Activated naive CD8-positive, alpha-beta T cell treated with anti-CD3 and anti-CD28 coated beads, Interleukin-2, amount 10 ng/mL, durations not matched to agents 7 days and 5 days (primary cell): Measurements from ENCODE around the gene PIK3R3. TPM values are rescaled to one million over a fixed set of nuclear protein-coding genes. Genes with fewer than 3 reads are reported as not detected.
A peak's percentile ranks its signal among the peaks of the same experiment; 100 is the strongest.

Experiments used
- ATAC-seq: fragments of 150-1000 bp; cut with Tn5 transposase; one replicate; pipeline ENCODE4 v1.10.0; 2021; ENCODE audit warnings: low read depth, moderate library complexity
- POLR2A ChIA-PET: fragments of 350-600 bp; sonication (Branson Sonifier 250); formaldehyde crosslinking; loops from one replicate; lab custom pipeline; 2021; ENCODE audit warnings: antibody characterized with exemption; lab: Charles Lee
- DNase-seq: peaks from one replicate; pipeline ENCODE4 v3.0.0; 2021
- H3K27ac Mint-ChIP-seq: one replicate; pipeline ENCODE4 v1.8.0; 2022; ENCODE audit warnings: mild to moderate bottlenecking, mixed read lengths
- H3K27me3 Mint-ChIP-seq: one replicate; pipeline ENCODE4 v1.8.0; 2022; ENCODE audit warnings: mild to moderate bottlenecking, moderate library complexity, mixed read lengths
- H3K36me3 Mint-ChIP-seq: one replicate; pipeline ENCODE4 v1.8.0; 2021; ENCODE audit warnings: mild to moderate bottlenecking, mixed read lengths
- H3K4me1 Mint-ChIP-seq: one replicate; pipeline ENCODE4 v1.8.0; 2021; ENCODE audit warnings: mixed read lengths
- H3K4me3 Mint-ChIP-seq: one replicate; pipeline ENCODE4 v1.8.0; 2022; ENCODE audit warnings: mild to moderate bottlenecking, moderate library complexity, mixed read lengths
- H3K9me3 Mint-ChIP-seq: one replicate; pipeline ENCODE4 v1.8.0; 2021; ENCODE audit warnings: mixed read lengths
- total RNA-seq, 2 experiments: library from RNA; stranded (reverse); gene quantifications; one replicate each; pipeline ENCODE4 v1.2.3, GENCODE V29; 2021

The PIK3R3 gene
- total RNA-seq, 2 experiments from 2014 or later = 3.4 to 3.7 TPM

GRCh38 chr1:46137916-46138315 lies 5.5 kb upstream of the PIK3R3 start:
- no peak for ATAC-seq
- H3K36me3 Mint-ChIP-seq = no peaks in the 10 kb centered on the region
- H3K27ac Mint-ChIP-seq = no peak overlapping the region
- no peaks in the 10 kb centered on the region for H3K9me3 Mint-ChIP-seq
- H3K27me3 Mint-ChIP-seq = peaks cover 42% of the 10 kb centered on the region
- H3K4me1 Mint-ChIP-seq = peaks cover 6% of the 10 kb centered on the region
- POLR2A ChIA-PET = no interaction called here
- no peak for DNase-seq
- no peak overlapping the region for H3K4me3 Mint-ChIP-seq

GRCh38 chr1:46136711-46137110 lies 4.3 kb upstream of the PIK3R3 start:
- H3K9me3 Mint-ChIP-seq = no peaks in the 10 kb centered on the region
- H3K36me3 Mint-ChIP-seq = no peaks in the 10 kb centered on the region
- H3K27ac Mint-ChIP-seq = no peak overlapping the region
- ATAC-seq (no peak), DNase-seq (no peak)
- POLR2A ChIA-PET = no interaction called here
- H3K4me3 Mint-ChIP-seq = no peak overlapping the region
- peaks cover 9% of the 10 kb centered on the region for H3K4me1 Mint-ChIP-seq
- H3K27me3 Mint-ChIP-seq = peaks cover 47% of the 10 kb centered on the region

- Mint-ChIP-seq H3K9me3 (no peaks in the 10 kb centered on the region), H3K27ac (no peak overlapping the region), H3K4me3 (no peak overlapping the region), H3K27me3 (peaks cover 65% of the 10 kb centered on the region), H3K36me3 (no peaks in the 10 kb centered on the region), H3K4me1 (peaks cover 16% of the 10 kb centered on the region)
- POLR2A ChIA-PET = no interaction called here
- ATAC-seq = no peak
- DNase-seq = no peak
These were observed 2.4 kb upstream of the PIK3R3 start for GRCh38 chr1:46134660-46135331.

- Mint-ChIP-seq H3K4me1 (peaks cover 16% of the 10 kb centered on the region), H3K27me3 (peaks cover 66% of the 10 kb centered on the region), H3K27ac (peak overlapping the region; percentile 89)
These were observed 1.4 kb upstream of the PIK3R3 start for GRCh38 chr1:46133781-46134350.

GRCh38 chr1:46133181-46133658 lies 791 bp upstream of the PIK3R3 start:
- Mint-ChIP-seq H3K27ac (peak overlapping the region; percentile 89), H3K4me1 (peaks cover 16% of the 10 kb centered on the region), H3K9me3 (no peaks in the 10 kb centered on the region), H3K36me3 (no peaks in the 10 kb centered on the region), H3K4me3 (peak overlapping the region; percentile 92), H3K27me3 (peaks cover 64% of the 10 kb centered on the region)
- peak; percentile 66 for ATAC-seq
- POLR2A ChIA-PET = interaction anchor here (1.8 kb wide), 1 partner anchor 34 kb away, joined by 8 read pairs; no protein-coding TSS in a partner anchor
- DNase-seq = no peak

More at GRCh38 chr1:46133781-46134350, 1.4 kb upstream of the PIK3R3 start:
- POLR2A ChIA-PET = no interaction called here
- Mint-ChIP-seq H3K36me3 (no peaks in the 10 kb centered on the region), H3K4me3 (peak overlapping the region; percentile 92), H3K9me3 (no peaks in the 10 kb centered on the region)
- DNase-seq = no peak
- no peak for ATAC-seq

GRCh38 chr1:46131712-46132528 lies 509 bp downstream of the PIK3R3 start:
- DNase-seq (peak; percentile 32), ATAC-seq (no peak)
- Mint-ChIP-seq H3K27ac (peak overlapping the region; percentile 48), H3K27me3 (peaks cover 70% of the 10 kb centered on the region), H3K9me3 (no peaks in the 10 kb centered on the region), H3K4me3 (peak overlapping the region; percentile 92), H3K36me3 (no peaks in the 10 kb centered on the region), H3K4me1 (peaks cover 16% of the 10 kb centered on the region)
- POLR2A ChIA-PET = interaction anchor here (1.0 to 1.8 kb wide), 3 partner anchors 9 to 140 kb away, joined by 3 to 8 read pairs (median 3); no protein-coding TSS in a partner anchor

GRCh38 chr1:46131093-46131492 lies 1.3 kb downstream of the PIK3R3 start:
- POLR2A ChIA-PET = no interaction called here
- ATAC-seq = no peak
- no peak for DNase-seq
- peaks cover 63% of the 10 kb centered on the region for H3K27me3 Mint-ChIP-seq
- H3K4me3 Mint-ChIP-seq = peak overlapping the region; percentile 67
- H3K36me3 Mint-ChIP-seq = no peaks in the 10 kb centered on the region
- H3K27ac Mint-ChIP-seq = no peak overlapping the region
- no peaks in the 10 kb centered on the region for H3K9me3 Mint-ChIP-seq
- H3K4me1 Mint-ChIP-seq = peaks cover 16% of the 10 kb centered on the region

- Mint-ChIP-seq H3K4me3 (no peak overlapping the region), H3K36me3 (no peaks in the 10 kb centered on the region), H3K27me3 (peaks cover 58% of the 10 kb centered on the region), H3K4me1 (peaks cover 16% of the 10 kb centered on the region), H3K9me3 (no peaks in the 10 kb centered on the region), H3K27ac (no peak overlapping the region)
- ATAC-seq (no peak), DNase-seq (no peak)
- POLR2A ChIA-PET = no interaction called here
These were observed 1.8 kb downstream of the PIK3R3 start for GRCh38 chr1:46130606-46131005.

GRCh38 chr1:46130121-46130520 lies 2.3 kb downstream of the PIK3R3 start:
- POLR2A ChIA-PET = no interaction called here
- H3K4me1 Mint-ChIP-seq = peaks cover 16% of the 10 kb centered on the region

GRCh38 chr1:46128344-46128743 lies 4.1 kb downstream of the PIK3R3 start:
- ATAC-seq (no peak), DNase-seq (no peak)
- H3K36me3 Mint-ChIP-seq = no peaks in the 10 kb centered on the region
- no peaks in the 10 kb centered on the region for H3K9me3 Mint-ChIP-seq
- H3K4me3 Mint-ChIP-seq = no peak overlapping the region
- POLR2A ChIA-PET = interaction anchor here (0.6 kb wide), 1 partner anchor 12 kb away, joined by 3 read pairs; no protein-coding TSS in a partner anchor
- peaks cover 43% of the 10 kb centered on the region for H3K27me3 Mint-ChIP-seq
- H3K27ac Mint-ChIP-seq = no peak overlapping the region
- peaks cover 11% of the 10 kb centered on the region for H3K4me1 Mint-ChIP-seq

More at GRCh38 chr1:46130121-46130520, 2.3 kb downstream of the PIK3R3 start:
- ATAC-seq = no peak
- H3K4me3 Mint-ChIP-seq = no peak overlapping the region
- H3K36me3 Mint-ChIP-seq = no peaks in the 10 kb centered on the region
- H3K27me3 Mint-ChIP-seq = peaks cover 55% of the 10 kb centered on the region
- no peaks in the 10 kb centered on the region for H3K9me3 Mint-ChIP-seq
- DNase-seq = no peak
- no peak overlapping the region for H3K27ac Mint-ChIP-seq

- POLR2A ChIA-PET = interaction anchor here (0.6 kb wide), 1 partner anchor 28 kb away, joined by 3 read pairs; no protein-coding TSS in a partner anchor
- H3K9me3 Mint-ChIP-seq = no peaks in the 10 kb centered on the region
- ATAC-seq (no peak), DNase-seq (no peak)
- H3K27ac Mint-ChIP-seq = no peak overlapping the region
- H3K36me3 Mint-ChIP-seq = no peaks in the 10 kb centered on the region
- peaks cover 9% of the 10 kb centered on the region for H3K27me3 Mint-ChIP-seq
- no peak overlapping the region for H3K4me3 Mint-ChIP-seq
- H3K4me1 Mint-ChIP-seq = peaks cover 2% of the 10 kb centered on the region
These were observed 13.6 kb downstream of the PIK3R3 start for GRCh38 chr1:46118856-46119255.

GRCh38 chr1:46117810-46118494 lies 14.5 kb downstream of the PIK3R3 start:
- ATAC-seq (no peak), DNase-seq (no peak)
- H3K4me1 Mint-ChIP-seq = peaks cover 2% of the 10 kb centered on the region
- H3K27me3 Mint-ChIP-seq = peaks cover 9% of the 10 kb centered on the region
- H3K27ac Mint-ChIP-seq = no peak overlapping the region
- H3K4me3 Mint-ChIP-seq = no peak overlapping the region
- H3K9me3 Mint-ChIP-seq = no peaks in the 10 kb centered on the region
- POLR2A ChIA-PET = no interaction called here
- no peaks in the 10 kb centered on the region for H3K36me3 Mint-ChIP-seq
